ENCODE data around the gene ATP8B1. TPM values are rescaled to one million over a fixed set of nuclear protein-coding genes. Genes with fewer than 3 reads are reported as not detected.

The ATP8B1 gene
- total RNA-seq, 1 donor from 2014 or later, result 7.2 TPM

- peak; percentile 97 for DNase-seq (ENCODE audit: low read depth)
Measured at GRCh38 chr18:57630002-57630753, 172.9 kb downstream of the ATP8B1 start.

- no peak for DNase-seq (ENCODE audit: low read depth)
Measured at GRCh38 chr18:57629422-57629821, 173.7 kb downstream of the ATP8B1 start.

GRCh38 chr18:57627488-57627887, 175.6 kb downstream of the ATP8B1 start:
- DNase-seq (ENCODE audit: low read depth), result no peak

GRCh38 chr18:57624988-57625387, 178.1 kb downstream of the ATP8B1 start:
- DNase-seq (ENCODE audit: low read depth), result no peak

- no peak for DNase-seq (ENCODE audit: low read depth)
Measured at GRCh38 chr18:57621246-57621604, 181.9 kb downstream of the ATP8B1 start.

- DNase-seq (ENCODE audit: low read depth), result no peak
Measured at GRCh38 chr18:57619876-57620275, 183.2 kb downstream of the ATP8B1 start.

GRCh38 chr18:57618910-57619309, 184.2 kb downstream of the ATP8B1 start:
- no peak for DNase-seq (ENCODE audit: low read depth)

GRCh38 chr18:57603871-57604270, 199.2 kb downstream of the ATP8B1 start:
- no peak for DNase-seq (ENCODE audit: low read depth)

Other genes with a start within 250 kb of the ATP8B1 start
- 52.5 and 79.6 TPM in 2 replicates for gene FECH, start 216.6 kb downstream of the ATP8B1 start, total RNA-seq
- gene NARS1, start 181.5 kb downstream of the ATP8B1 start, total RNA-seq, result 207 and 282 TPM in 2 replicates
- gene NEDD4L, start 240.9 kb upstream of the ATP8B1 start, total RNA-seq, result 20.6 and 31.7 TPM in 2 replicates